ENCODE results near the gene PXDN.

DNA sequence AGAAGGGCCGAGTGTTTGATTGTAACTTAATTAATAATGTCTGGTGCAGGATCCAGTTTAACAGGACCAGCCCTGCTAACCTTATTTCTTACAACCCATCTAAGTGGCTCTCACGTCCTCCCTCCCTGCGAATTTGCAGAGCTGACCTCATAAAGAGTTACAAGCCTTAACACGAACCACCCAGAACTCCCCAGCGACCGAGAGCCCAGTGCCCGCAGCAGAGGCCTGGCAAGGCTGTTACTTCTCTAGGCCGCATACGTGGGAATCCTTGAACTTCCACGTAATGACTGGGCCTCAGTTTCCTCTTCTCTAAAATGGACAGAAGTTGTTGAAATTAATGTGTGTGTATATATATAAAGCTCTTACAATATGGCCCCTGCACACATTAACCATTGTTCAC, 55.5 kb downstream of the PXDN start:
- TF ChIP-seq TEAD4 (CRISPR knock-in tag; IDR thresholded peaks at IDR 0.05): no peak
- TF ChIP-seq, protein P1, sequence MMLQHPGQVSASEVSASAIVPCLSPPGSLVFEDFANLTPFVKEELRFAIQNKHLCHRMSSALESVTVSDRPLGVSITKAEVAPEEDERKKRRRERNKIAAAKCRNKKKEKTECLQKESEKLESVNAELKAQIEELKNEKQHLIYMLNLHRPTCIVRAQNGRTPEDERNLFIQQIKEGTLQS (CRISPR knock-in tag; conservative IDR thresholded peaks at IDR 0.05): no peak
- TF ChIP-seq, protein P2, sequence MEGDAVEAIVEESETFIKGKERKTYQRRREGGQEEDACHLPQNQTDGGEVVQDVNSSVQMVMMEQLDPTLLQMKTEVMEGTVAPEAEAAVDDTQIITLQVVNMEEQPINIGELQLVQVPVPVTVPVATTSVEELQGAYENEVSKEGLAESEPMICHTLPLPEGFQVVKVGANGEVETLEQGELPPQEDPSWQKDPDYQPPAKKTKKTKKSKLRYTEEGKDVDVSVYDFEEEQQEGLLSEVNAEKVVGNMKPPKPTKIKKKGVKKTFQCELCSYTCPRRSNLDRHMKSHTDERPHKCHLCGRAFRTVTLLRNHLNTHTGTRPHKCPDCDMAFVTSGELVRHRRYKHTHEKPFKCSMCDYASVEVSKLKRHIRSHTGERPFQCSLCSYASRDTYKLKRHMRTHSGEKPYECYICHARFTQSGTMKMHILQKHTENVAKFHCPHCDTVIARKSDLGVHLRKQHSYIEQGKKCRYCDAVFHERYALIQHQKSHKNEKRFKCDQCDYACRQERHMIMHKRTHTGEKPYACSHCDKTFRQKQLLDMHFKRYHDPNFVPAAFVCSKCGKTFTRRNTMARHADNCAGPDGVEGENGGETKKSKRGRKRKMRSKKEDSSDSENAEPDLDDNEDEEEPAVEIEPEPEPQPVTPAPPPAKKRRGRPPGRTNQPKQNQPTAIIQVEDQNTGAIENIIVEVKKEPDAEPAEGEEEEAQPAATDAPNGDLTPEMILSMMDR (IDR thresholded peaks at IDR 0.05): no peak
- TF ChIP-seq, protein P3, sequence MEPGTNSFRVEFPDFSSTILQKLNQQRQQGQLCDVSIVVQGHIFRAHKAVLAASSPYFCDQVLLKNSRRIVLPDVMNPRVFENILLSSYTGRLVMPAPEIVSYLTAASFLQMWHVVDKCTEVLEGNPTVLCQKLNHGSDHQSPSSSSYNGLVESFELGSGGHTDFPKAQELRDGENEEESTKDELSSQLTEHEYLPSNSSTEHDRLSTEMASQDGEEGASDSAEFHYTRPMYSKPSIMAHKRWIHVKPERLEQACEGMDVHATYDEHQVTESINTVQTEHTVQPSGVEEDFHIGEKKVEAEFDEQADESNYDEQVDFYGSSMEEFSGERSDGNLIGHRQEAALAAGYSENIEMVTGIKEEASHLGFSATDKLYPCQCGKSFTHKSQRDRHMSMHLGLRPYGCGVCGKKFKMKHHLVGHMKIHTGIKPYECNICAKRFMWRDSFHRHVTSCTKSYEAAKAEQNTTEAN (CRISPR knock-in tag; IDR thresholded peaks at IDR 0.05): no peak
- no peak for TF ChIP-seq NFYB (CRISPR knock-in tag; conservative IDR thresholded peaks at IDR 0.05; ENCODE audit: low read depth)
- TF ChIP-seq, protein P4, sequence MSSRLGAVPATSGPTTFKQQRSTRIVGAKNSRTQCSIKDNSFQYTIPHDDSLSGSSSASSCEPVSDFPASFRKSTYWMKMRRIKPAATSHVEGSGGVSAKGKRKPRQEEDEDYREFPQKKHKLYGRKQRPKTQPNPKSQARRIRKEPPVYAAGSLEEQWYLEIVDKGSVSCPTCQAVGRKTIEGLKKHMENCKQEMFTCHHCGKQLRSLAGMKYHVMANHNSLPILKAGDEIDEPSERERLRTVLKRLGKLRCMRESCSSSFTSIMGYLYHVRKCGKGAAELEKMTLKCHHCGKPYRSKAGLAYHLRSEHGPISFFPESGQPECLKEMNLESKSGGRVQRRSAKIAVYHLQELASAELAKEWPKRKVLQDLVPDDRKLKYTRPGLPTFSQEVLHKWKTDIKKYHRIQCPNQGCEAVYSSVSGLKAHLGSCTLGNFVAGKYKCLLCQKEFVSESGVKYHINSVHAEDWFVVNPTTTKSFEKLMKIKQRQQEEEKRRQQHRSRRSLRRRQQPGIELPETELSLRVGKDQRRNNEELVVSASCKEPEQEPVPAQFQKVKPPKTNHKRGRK (CRISPR knock-in tag; IDR thresholded peaks at IDR 0.05; ENCODE audit: borderline replicate concordance): no peak
- no peak for TF ChIP-seq ZNF121 (CRISPR knock-in tag; IDR thresholded peaks at IDR 0.05)
- no peak for TF ChIP-seq ATF1 (CRISPR knock-in tag; IDR thresholded peaks at IDR 0.05)
- TF ChIP-seq GABPB1 (CRISPR knock-in tag; IDR thresholded peaks at IDR 0.05): no peak
- TF ChIP-seq, protein P5, sequence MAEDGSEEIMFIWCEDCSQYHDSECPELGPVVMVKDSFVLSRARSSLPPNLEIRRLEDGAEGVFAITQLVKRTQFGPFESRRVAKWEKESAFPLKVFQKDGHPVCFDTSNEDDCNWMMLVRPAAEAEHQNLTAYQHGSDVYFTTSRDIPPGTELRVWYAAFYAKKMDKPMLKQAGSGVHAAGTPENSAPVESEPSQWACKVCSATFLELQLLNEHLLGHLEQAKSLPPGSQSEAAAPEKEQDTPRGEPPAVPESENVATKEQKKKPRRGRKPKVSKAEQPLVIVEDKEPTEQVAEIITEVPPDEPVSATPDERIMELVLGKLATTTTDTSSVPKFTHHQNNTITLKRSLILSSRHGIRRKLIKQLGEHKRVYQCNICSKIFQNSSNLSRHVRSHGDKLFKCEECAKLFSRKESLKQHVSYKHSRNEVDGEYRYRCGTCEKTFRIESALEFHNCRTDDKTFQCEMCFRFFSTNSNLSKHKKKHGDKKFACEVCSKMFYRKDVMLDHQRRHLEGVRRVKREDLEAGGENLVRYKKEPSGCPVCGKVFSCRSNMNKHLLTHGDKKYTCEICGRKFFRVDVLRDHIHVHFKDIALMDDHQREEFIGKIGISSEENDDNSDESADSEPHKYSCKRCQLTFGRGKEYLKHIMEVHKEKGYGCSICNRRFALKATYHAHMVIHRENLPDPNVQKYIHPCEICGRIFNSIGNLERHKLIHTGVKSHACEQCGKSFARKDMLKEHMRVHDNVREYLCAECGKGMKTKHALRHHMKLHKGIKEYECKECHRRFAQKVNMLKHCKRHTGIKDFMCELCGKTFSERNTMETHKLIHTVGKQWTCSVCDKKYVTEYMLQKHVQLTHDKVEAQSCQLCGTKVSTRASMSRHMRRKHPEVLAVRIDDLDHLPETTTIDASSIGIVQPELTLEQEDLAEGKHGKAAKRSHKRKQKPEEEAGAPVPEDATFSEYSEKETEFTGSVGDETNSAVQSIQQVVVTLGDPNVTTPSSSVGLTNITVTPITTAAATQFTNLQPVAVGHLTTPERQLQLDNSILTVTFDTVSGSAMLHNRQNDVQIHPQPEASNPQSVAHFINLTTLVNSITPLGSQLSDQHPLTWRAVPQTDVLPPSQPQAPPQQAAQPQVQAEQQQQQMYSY (CRISPR knock-in tag; IDR thresholded peaks at IDR 0.05): no peak
- no peak for TF ChIP-seq FOXJ3 (CRISPR knock-in tag; IDR thresholded peaks at IDR 0.05; ENCODE audit: borderline replicate concordance)
- TF ChIP-seq, protein P6, sequence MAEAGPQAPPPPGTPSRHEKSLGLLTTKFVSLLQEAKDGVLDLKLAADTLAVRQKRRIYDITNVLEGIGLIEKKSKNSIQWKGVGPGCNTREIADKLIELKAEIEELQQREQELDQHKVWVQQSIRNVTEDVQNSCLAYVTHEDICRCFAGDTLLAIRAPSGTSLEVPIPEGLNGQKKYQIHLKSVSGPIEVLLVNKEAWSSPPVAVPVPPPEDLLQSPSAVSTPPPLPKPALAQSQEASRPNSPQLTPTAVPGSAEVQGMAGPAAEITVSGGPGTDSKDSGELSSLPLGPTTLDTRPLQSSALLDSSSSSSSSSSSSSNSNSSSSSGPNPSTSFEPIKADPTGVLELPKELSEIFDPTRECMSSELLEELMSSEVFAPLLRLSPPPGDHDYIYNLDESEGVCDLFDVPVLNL (CRISPR knock-in tag; IDR thresholded peaks at IDR 0.05; ENCODE audit: borderline replicate concordance, low read depth): no peak
